ENCODE data around the gene ABCA7. TPM values are rescaled to one million over a fixed set of nuclear protein-coding genes. Genes with fewer than 3 reads are reported as not detected.

Gene ABCA7
- total RNA-seq, 1 donor from 2014 or later, result 44.3 TPM

DNA sequence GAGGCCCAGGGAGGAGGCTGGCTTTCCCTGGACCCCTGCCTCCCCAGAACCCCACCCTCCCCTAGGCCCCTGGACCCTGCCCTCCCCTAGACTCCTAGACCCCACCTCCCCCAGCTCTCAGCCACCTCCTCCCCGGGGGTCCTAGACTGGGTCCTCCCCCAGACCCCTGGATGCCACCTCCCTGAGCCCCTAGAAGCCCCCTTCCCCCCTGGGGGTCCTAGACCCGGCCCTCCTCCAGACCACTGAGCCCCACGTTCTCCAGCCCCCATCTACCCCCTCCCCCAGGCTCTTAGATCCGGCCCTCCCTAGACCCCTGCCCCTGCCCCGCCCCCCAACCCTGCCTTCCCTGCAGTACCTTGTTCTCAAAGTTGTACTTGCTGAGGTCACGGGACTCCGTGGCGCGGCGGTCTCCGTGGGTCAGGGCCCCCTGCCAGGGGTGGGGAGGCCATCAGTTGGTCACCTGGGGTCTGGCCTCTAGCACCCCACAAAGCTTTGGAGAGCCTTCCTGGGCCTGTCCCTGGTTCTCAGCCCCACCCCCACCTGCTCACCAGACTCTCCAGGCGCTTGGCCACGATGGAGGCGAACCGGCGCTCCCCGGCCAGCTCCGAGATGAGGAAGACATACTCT is 71.8 kb downstream of the ABCA7 start:
- intact Hi-C loops (cut with micrococcal nuclease), result loop anchor here (5.0 kb wide), 1 partner anchor 81 kb away; no protein-coding TSS in a partner anchor

DNA sequence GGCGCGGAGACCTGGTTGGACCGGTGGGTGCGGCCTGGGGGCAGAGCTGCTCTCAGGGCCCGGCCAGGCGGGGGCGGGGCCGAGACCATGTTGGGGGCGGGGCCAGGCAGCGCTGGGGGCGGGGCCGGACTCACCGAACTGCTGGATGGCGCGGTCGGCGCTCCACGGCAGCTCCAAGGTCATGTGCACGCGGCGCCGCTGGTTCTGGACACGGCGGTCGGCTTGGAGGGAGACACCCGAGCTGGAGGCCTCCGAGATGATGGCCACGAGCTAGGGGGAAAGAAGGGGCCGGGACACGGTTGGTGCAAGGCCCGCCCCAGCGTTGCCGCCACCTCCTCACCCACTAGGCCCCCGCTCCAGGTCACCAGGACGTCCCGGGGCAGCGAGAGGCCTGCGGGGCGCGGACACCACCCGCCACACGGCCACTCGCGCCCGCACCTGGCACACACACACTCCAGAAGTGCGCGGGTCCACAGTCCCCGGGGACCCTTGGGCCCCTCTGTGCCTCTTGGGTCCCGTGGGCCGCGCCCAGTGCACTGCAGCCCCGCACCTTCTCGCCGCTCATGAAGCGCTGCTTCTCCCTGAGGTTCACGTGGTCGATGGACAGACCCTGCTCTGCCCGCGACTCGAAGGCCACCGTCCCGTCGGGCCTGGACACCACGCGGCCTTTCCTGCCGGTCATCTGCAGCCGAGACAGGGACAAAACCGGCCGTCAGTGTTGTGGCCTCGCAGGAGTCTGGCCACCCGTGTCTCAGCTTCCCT is 72.5 kb downstream of the ABCA7 start:
- intact Hi-C loops (cut with micrococcal nuclease), result loop anchor here (5.0 kb wide), 1 partner anchor 80 kb away; no protein-coding TSS in a partner anchor

GRCh38 chr19:1113030-1113985 is 73.4 kb downstream of the ABCA7 start:
- intact Hi-C loops (cut with micrococcal nuclease), result loop anchor here (5.0 kb wide), 1 partner anchor 79 kb away; no protein-coding TSS in a partner anchor

GRCh38 chr19:1113986-1114483 is 74.1 kb downstream of the ABCA7 start:
- intact Hi-C loops (cut with micrococcal nuclease), result loop anchor here (5.0 kb wide), 1 partner anchor 78 kb away; no protein-coding TSS in a partner anchor

GRCh38 chr19:1114728-1115127 is 74.8 kb downstream of the ABCA7 start:
- intact Hi-C loops (cut with micrococcal nuclease), result loop anchor here (5.0 kb wide), 1 partner anchor 78 kb away; no protein-coding TSS in a partner anchor

Other genes starting within 250 kb of the ABCA7 start
- gene PTBP1, start 242.7 kb upstream of the ABCA7 start, total RNA-seq, result 616 and 655 TPM in 2 replicates
- not detected in 2 replicates for gene PLPPR3, start 218.2 kb upstream of the ABCA7 start, total RNA-seq
- gene AZU1, start 212.3 kb upstream of the ABCA7 start, total RNA-seq, result not detected in 2 replicates
- gene PRTN3, start 199.1 kb upstream of the ABCA7 start, total RNA-seq, result not detected in 2 replicates
- gene ELANE, start 187.8 kb upstream of the ABCA7 start, total RNA-seq, result not detected in 2 replicates
- 2.3 and 2.5 TPM in 2 replicates for gene CFD, start 180.4 kb upstream of the ABCA7 start, total RNA-seq
- 62.2 and 66.7 TPM in 2 replicates for gene MED16, start 146.9 kb upstream of the ABCA7 start, total RNA-seq
- gene RNU6-9, start 146.6 kb upstream of the ABCA7 start, total RNA-seq, result not detected in 2 replicates
- 90.7 and 96.4 TPM in 2 replicates for gene R3HDM4, start 126.9 kb upstream of the ABCA7 start, total RNA-seq
- gene KISS1R, start 122.8 kb upstream of the ABCA7 start, total RNA-seq, result 1.7 and 1.9 TPM in 2 replicates
- gene ARID3A, start 114.1 kb upstream of the ABCA7 start, total RNA-seq, result 22.8 and 26.8 TPM in 2 replicates
- 57.2 and 61.8 TPM in 2 replicates for gene WDR18, start 55.8 kb upstream of the ABCA7 start, total RNA-seq
- not detected in 2 replicates for gene GRIN3B, start 39.7 kb upstream of the ABCA7 start, total RNA-seq
- 154 TPM in 2 replicates for gene TMEM259, start 19.0 kb upstream of the ABCA7 start, total RNA-seq
- gene RNU6-2, start 18.6 kb upstream of the ABCA7 start, total RNA-seq, result not detected in 2 replicates
- 546 and 561 TPM in 2 replicates for gene CNN2, start 13.5 kb upstream of the ABCA7 start, total RNA-seq
- 402 and 407 TPM in 2 replicates for gene ARHGAP45, start 27.1 kb downstream of the ABCA7 start, total RNA-seq
- 169 and 178 TPM in 2 replicates for gene POLR2E, start 55.3 kb downstream of the ABCA7 start, total RNA-seq
- gene GPX4, start 63.9 kb downstream of the ABCA7 start, total RNA-seq, result 115 TPM in 2 replicates
- gene SBNO2, start 134.2 kb downstream of the ABCA7 start, total RNA-seq, result 63.2 and 67.2 TPM in 2 replicates
- 61.2 and 61.8 TPM in 2 replicates for gene STK11, start 165.7 kb downstream of the ABCA7 start, total RNA-seq
- gene CBARP, start 197.9 kb downstream of the ABCA7 start, total RNA-seq, result 0.16 and 0.32 TPM in 2 replicates
- 181 and 213 TPM in 2 replicates for gene ATP5F1D, start 201.6 kb downstream of the ABCA7 start, total RNA-seq
- gene MIDN, start 208.5 kb downstream of the ABCA7 start, total RNA-seq, result 64.2 and 66.0 TPM in 2 replicates
- 195 and 200 TPM in 2 replicates for gene CIRBP, start 229.2 kb downstream of the ABCA7 start, total RNA-seq
- gene FAM174C, start 235.4 kb downstream of the ABCA7 start, total RNA-seq, result 57.5 and 57.8 TPM in 2 replicates
- gene EFNA2, start 245.8 kb downstream of the ABCA7 start, total RNA-seq, result not detected in 2 replicates

All from T-helper 2 cell treated with Interferon-gamma antibody and Interleukin-4, amounts not matched to agents 100 ng/mL and 5 ng/mL, for 36 hours (primary cell).